Activated CD4-positive, CD25-positive, alpha-beta regulatory T cell treated with anti-CD3 and anti-CD28 coated beads, Interleukin-2, amount 50 U/mL, for 16 hours (primary cell): ENCODE measurements around the gene BCAR3.
"Not testable (repeated sequence)": the region's sequence is repeated elsewhere in the genome, so short reads cannot be mapped to it uniquely, and the experiment has no call there.

Experiments
- DNase-seq: peaks from one replicate; pipeline ENCODE4 v3.0.0-alpha.2; 2020; ENCODE audit warnings: low read depth, low spot score

The BCAR3 gene

DNA sequence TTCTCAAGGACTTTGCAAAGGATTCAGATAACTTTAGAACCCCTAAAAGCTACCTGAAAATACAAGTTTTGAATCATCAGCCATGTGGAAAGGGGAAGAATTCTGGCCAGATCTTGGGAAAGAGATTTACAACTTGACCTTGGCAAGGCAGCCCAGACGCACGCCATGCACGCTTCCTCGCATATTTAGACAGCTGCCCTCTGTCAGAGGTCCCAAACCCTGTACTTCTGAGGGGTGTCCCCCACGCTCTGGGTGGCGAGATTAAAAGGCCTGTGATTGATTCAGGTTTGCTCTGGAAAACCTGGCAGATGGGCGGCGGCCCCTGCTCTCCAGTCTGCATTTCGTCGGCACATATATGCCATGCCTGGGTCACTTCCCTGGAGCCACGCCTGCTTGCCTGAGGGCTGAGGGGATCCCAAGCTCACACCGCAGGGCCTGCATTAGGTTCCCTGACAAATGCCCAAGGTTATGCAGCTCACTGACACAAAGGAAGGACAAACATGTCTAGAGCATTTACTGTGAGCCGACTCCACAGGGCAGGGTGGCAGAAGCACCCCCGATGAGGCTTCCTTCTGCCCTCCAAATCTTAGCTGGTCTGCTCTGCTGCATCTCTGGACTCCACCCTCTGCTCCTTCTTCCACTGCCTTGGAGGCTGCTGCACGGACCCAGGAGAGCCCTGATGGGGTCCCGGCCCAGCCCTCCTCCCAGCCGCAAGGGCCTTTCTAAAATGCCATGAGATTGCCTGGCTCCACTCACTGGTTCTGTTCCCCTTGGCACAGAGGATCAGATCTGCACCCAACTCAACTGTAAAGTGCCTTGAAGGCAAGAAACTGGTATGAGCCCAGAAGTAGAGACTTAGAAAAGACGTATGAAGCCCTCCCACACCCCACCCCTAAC lies 103.9 kb downstream of the BCAR3 start:
- no peak for DNase-seq

DNA sequence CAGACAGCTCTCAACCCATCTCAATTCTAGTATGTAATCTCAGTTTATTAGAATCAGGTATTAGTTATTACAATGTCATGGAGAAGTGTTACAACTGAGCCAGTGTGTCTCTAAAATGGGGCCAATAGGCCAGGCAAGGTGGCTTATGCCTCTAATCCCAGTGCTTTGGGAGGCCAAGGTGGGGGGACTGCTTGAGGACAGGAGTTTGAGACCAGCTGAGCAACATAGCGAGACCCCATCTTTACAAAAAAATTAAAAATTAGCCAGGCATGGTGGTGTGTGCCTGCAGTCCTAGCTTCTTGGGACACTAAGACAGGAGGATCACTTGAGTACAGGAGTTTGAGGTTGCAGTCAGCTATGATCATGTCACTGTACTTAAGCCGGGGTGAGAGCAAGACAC lies 104.9 kb downstream of the BCAR3 start:
- DNase-seq: no peak

DNA sequence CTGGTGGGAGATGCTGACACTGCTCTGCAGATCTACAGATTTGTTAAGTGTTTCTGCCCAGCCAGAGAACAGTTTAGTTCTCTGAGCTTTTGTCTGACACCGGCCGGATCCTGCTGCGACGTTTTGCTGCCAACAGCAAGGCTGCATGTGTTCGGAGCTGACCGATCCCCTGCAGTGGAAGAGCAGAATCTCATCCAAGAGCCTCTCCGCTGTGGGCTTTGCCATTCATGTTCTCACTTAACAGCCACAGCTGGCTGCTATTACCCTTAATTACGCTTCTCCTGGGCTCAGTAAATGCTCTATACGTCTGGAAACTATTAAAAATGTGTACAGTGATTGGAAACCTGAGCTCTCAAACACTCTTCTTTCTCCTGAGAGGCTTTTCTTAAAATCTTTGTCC lies 105.3 kb downstream of the BCAR3 start:
- DNase-seq: no peak

DNA sequence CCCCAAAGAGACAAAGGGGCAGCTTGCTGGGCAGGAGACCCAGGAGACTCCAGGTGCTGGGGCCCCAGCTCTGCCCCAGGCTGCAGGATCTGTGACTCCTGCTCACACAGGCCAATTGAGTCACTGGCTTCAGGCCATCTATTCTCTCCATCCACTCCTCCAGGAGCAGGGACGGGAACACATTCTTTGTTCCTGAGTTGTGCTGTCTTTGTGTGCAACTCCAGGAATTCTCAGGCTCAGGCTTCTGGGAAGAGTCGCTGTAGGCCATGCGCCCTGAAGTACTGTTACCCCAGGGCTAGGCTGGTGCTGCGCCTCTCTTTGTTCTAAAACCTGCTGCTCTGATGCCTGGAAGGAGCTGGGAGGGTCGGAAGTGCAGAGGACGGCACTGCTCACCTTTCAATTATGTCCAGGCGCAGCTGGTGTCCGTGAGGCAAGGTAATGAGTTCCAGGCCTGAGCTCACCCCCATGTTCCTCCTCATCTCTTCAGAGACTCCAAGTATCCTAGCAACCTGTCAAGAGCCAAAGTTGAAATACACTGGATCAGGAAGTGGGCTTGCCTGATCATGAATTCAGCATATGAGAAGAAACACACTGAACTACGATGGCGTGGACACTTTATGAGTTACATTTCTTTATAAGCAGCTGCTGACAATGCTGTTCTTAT lies 105.9 kb downstream of the BCAR3 start:
- DNase-seq: no peak

GRCh38 chr1:93574991-93575390 lies 106.6 kb downstream of the BCAR3 start:
- no peak for DNase-seq

- DNase-seq: no peak
Measured at GRCh38 chr1:93574511-93574910, 107.1 kb downstream of the BCAR3 start.

- no peak for DNase-seq
Measured at GRCh38 chr1:93573940-93574469, 107.6 kb downstream of the BCAR3 start.

DNA sequence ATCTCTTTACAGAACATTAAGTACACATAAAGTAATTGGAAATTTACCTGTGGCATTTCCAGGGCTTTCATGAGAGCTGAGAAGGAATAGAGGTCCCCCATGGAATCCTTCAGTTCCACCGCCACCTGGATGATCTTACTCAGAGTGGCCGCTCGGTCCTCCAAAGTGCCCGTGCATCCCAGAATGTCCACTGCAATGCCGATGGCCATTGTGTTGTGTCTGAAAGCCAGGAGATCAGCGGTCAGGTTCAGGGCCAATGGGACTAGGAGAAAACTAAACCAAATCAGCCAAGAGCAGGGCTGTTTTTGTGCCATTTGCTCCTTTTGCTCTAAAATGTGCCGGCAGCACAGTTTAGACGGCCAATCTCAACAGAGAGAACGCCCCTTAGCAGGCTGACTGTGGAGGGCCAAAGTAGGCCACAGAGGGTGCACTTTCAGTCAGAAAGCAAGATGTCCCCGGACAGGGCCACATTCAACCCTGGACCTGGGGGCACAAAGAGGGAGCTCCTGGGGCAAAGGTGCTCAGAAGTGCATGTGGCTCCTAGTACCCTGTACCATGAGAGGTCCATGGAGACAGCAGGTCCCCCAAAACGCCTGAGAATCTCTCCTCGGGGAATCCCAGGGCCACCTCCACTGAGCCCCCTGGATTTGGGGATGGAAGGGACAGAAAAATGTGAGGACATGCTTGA lies 109.9 kb downstream of the BCAR3 start:
- no peak for DNase-seq

- no peak for DNase-seq
Measured at GRCh38 chr1:93569489-93569888, 112.1 kb downstream of the BCAR3 start.

GRCh38 chr1:93567255-93567918 lies 114.2 kb downstream of the BCAR3 start:
- no peak for DNase-seq

DNA sequence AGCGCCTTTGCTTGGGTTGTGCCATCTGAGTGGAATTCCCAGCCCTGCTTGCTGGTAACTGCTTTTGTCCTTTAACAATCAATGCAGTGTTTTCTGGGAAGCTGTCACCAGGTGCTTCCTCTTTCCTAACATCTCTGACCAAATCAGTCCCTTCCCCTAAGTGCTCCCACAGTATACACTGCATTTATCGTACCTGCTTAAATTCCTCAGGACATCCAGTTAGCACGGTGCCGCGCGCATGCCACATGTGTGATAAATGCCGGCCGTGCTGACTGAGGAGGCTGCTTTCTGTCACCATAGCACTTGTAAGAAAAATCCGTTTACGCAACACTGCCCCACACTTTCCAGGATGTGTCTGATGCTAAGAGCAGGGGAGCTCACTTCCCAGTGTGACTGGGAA lies 115.4 kb downstream of the BCAR3 start:
- no peak for DNase-seq

GRCh38 chr1:93565496-93566206 lies 116.0 kb downstream of the BCAR3 start:
- no peak for DNase-seq

GRCh38 chr1:93559695-93560094 lies 121.9 kb downstream of the BCAR3 start:
- DNase-seq: no peak

DNA sequence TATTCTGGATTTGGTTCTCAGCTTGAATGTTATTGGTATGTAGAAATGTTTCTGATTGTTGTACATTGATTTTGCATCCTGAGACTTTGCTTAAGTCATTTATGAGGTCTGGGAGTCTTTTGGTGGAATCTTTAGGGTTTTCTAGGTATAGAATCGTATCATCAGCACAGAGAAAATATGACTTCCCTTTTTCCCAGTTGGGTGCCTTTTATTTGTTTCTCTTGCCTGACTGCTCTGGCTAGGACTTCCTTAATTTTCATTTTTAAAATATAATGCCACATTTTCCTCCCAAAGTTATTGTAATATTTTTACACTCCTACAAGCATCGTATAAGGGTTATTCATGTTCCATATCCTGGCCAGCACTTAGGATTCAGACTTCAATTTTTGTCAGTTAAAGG lies 122.6 kb downstream of the BCAR3 start:
- DNase-seq: no peak

DNA sequence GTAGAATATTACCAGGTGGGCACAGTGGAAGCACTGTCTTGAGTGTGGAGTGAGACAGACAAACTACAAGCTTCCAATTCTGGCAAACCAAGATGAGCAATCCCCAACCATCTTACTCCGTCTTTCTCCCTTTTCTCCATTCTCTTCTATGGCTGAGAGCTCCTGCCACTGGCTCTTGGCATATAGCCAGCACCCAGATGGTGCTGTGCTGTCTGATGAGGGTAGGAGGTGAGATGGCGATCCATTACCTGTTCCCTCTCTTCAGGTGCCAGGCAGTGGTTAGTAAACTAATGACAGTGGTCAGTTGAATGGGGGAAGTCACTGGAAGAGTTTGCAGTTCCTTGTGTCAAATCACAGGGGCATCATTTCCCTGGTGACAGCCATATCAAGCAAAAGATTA lies 125.3 kb downstream of the BCAR3 start:
- DNase-seq: no peak

- no peak for DNase-seq
Measured at GRCh38 chr1:93554883-93555872, 126.5 kb downstream of the BCAR3 start.

DNA sequence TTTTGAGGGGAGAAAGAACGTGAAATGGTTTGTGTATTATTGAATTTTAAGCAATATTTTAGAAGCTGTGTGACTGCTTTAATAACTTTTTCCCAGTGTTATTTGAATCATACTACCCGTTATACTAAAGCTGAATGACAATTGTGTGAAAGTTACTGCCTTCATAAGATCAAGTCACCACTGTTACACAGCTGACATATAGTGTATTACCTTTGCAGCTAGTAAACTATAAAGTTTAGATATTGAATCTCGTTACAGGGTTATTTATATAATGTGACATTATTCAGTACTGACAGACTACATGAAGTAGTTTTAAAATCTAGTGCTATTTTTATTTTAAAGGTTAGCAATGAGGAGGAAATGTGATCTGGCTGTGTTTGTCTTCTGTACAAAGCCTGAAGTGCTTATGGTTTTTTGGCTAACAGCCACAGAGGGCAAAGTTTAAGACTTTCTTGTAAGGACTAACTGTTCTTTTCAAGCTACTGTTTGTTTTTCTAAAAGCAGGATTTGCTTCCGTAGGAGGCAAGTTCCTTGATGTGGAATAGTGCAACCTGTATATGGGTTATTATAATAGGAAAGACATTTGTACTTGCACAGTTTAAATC lies 127.6 kb downstream of the BCAR3 start:
- not testable (repeated sequence) for DNase-seq

DNA sequence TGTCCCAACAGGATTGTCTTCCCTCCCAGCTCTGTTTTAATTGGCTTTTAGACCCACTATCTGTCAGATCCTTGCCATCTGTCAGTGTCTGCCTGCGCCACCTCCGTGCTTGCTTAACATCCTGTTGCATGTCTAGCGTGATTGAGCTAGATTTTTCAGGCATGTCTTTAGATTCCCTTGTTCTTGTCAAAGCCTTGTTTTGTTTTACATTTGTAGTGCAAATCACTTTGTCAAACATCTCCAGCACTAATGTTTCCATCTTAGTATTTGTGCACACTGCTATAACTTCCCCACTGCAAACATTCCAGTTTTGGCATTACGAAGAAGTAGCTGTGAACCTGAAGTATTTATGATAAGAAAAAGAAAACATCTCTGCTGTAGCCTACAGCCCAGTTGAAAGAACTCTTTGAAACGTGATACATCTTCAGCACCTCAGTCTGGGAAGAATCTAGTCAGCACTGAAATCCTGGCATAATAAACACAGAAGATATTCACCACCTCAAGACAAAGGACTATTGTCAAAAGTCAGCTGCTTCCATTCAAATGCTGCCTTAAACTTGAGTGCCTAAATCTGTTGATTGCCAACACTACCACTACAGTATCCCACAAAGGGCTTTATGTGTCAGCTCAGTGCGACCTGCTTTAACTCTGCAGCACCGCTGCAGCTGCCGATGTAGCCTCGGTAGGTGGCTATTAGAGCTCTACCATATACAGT lies 128.7 kb downstream of the BCAR3 start:
- DNase-seq: no peak

GRCh38 chr1:93549811-93550210 lies 131.8 kb downstream of the BCAR3 start:
- no peak for DNase-seq
